Parietal lobe (tissue), 1 donor: Measurements from ENCODE around the gene C19orf25. TPM values are rescaled to one million over a fixed set of nuclear protein-coding genes. Genes with fewer than 3 reads are reported as not detected.

Source experiments
- total RNA-seq: library from RNA; depleted of rRNA; stranded (reverse); fragments of >200 nt; gene quantifications from one replicate; pipeline ENCODE4 v1.2.3, GENCODE V29; 2014

C19orf25 gene
- total RNA-seq = 24.1 TPM

DNA sequence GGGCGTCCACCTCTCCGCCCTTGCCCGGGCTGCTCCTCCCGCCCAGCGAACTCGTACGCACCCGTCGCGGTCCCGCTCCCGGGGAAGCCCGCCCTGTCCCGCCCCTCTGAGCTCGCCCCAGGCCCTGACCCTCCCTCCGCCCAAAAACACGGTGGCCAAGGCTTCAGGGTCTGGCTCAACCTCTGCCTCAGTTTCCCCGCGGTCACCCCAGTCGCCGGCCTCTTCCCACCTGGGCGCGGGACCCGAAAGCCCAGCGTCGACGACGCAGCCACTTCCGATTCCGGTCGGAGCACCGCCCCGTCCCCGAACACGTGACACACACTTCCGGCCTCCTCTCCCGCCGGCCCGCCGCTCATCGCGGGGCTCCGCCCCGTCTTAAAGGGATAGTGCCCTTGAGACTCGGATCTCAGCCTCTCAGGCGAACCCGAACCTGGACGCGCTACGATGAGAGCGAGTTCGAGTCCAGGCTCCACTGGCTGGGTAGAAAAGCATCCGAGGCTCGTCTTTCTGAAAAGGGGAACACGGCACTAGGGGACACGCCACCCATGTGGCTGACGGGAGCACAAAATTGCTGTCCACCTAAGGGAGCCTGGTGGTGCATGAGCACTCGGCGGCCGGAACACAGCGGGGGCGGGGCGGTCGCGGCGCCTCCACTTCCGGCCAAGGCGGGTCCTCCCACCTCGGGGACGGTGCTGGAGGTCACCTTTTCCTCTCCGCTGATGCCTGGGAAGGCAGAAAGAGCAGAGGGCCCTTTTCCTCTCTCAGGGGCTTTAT lies at the start of gene C19orf25:
C19orf25 (minus strand) TSS at position 282 of the 774 bp plus-strand sequence. CDS start 312 bp downstream, outside the sequence.

DNA sequence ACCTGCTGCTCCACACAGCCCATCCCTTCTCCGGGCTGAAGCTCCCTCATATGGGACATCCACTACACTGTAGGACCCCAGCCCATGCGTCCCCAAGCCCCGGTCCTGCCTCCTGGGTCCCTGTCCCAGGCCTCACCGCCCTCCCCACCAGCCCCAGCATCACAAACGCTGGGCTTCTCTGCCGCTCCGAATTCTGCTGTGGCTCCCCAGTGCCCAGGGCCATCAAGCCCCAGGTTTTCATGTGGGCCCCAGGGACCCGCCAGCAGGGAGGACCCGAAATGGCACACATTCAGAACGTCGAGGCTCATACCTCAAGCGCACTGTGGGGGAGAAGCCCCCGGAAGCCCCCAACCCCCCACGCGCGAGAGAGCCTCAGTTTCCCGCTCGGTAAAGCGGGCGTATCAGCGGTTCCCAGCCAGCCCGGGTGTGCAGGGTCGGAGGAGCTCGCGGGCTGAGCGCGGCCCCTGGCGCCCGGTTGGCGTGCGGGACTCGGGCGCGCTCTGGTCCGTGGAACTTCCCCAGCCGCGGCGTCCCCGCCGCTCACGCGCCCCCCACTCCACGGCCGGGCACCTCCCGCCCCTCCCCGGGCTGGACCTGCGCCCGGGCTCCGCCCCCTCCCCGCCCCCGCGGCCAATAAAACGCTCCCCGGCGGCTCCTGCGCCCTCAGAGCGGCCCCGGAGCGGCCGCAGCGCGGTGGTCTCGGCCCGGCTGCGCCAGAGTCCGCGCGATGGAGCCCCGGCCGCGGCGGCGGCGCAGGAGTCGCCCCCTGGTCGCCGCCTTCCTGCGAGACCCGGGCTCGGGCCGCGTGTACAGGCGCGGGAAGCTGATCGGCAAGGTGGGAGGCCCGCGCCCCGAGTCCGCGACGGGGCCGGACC lies 44.6 kb upstream of the C19orf25 start, which contains the start of gene PLK5:
PLK5 (plus strand) TSS at position 666 of the 875 bp plus-strand sequence. CDS start 2,920 bp downstream, outside the sequence.

GRCh38 chr19:1512671-1513498 lies 33.9 kb upstream of the C19orf25 start, which contains the start of gene ADAMTSL5:
Gene ADAMTSL5, minus strand, starts transcription at chr19:1513019. Its CDS starts 2,076 bp downstream, at chr19:1510943.

GRCh38 chr19:1491114-1491848 lies 12.3 kb upstream of the C19orf25 start, which contains the start of gene REEP6:
Gene REEP6, plus strand, starts transcription at chr19:1491181. Its CDS starts 89 bp downstream, at chr19:1491270.

DNA sequence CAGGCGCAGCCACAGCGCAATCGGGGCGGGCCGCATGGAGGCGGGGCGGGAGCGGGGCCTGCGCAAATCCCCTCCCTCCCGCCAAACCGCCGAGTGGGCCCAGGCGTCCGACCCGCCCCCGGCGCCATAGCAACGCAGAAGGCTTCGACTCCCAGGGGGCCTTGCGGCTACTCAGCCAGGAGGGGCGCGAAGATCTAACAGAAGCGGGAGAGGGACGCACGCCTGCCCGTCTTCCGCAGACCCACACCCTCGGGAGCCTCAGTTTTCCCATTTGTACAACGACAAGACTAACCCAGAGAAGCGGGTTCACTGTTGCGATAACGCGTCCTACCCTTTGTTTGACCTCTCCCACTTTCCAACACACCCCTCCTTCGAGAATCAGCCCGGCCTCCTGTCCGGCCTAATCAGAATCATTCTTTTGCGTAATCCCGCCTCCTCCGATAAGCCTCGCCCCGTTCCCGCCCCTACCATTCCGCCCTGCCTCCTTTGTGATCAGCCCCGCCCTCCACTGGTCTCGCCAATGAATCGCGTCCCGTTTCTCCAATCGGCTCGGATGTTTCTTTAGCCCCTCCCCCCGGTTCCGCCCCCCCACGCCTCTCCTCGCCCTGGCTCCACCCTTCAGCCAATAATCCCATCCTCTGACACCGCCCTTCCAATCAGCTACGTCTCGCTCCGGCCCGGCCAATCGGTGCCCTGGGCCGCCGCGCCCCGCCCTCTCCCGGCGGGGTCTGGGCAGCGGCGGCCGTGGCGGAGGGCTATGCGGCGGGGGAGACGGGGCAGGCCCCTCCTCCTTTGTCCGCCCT lies 11.5 kb upstream of the C19orf25 start, which contains the start of gene PCSK4:
PCSK4 (minus strand) TSS at position 40 of the 803 bp plus-strand sequence; CDS start at position 36, 4 bp downstream.

DNA sequence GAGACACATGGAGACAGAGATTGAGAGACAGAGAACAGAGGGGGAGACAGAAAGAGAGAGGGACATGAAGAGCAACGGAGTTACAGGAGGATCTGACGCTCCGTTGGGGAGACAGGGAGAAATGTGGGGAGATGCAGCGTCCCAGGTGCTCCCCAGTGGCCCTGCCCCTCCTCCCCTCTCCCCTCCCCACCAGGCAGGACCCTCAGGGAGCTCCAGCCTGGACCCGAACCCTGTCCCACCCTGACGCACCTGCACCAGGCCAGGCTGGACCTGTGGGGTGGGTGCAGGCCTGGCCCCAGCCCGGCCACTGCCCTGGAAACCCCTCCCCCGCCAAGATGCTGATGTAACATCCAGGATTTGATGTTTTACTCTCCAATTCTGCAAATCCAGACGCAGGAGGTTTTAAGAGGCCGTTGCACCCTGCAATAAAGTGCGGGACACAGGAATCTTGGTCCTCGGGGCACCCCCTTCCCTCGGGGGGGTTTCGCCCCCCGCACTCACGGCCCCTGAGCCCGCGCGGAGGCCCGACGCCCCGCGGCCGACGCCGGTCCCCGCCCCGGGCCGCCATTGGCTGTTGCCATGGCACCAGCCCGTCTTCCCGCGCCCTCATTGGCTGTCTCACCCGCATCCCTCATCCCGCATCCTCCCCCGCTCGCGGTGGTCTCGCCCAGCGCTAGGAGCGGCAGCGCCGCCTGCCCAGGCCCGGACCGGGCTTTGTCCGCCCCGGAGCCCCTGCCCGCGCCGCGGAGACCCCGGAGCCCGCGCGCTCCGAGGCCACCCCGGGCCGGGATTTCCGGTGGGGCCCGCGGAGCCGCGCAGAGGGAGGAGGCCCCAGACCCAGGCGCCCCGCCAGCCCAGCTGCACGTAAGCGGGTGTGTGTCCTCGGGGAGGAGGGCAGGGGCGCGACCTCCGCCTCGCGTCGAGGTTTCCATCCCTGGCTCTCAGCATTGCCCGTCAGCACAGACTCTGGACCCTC lies 29.3 kb downstream of the C19orf25 start, which contains the start of gene APC2:
APC2 (plus strand) TSS at position 655 of the 976 bp plus-strand sequence. CDS start 2,881 bp downstream, outside the sequence.

GRCh38 chr19:1438035-1438932 lies 40.7 kb downstream of the C19orf25 start, which contains the start of gene RPS15:
Gene RPS15, plus strand, starts transcription at chr19:1438396. Its CDS starts 30 bp downstream, at chr19:1438426.

Other genes with a start within 250 kb of the C19orf25 start
- gene CBARP, start 241.2 kb downstream of the C19orf25 start, total RNA-seq = 15.3 TPM
- gene ATP5F1D, start 237.5 kb downstream of the C19orf25 start, total RNA-seq = 15.7 TPM
- 24.4 TPM for gene MIDN, start 230.6 kb downstream of the C19orf25 start, total RNA-seq
- gene CIRBP, start 209.9 kb downstream of the C19orf25 start, total RNA-seq = 380 TPM
- gene FAM174C, start 203.7 kb downstream of the C19orf25 start, total RNA-seq = 8.1 TPM
- 7.5 TPM for gene EFNA2, start 193.3 kb downstream of the C19orf25 start, total RNA-seq
- gene NDUFS7, start 95.3 kb downstream of the C19orf25 start, total RNA-seq = 36.6 TPM
- gene GAMT, start 77.7 kb downstream of the C19orf25 start, total RNA-seq = 15.0 TPM
- gene DAZAP1, start 71.6 kb downstream of the C19orf25 start, total RNA-seq = 40.1 TPM
- 535 TPM for gene RPS15, start 40.8 kb downstream of the C19orf25 start, total RNA-seq
- gene APC2, start 29.1 kb downstream of the C19orf25 start, total RNA-seq = 276 TPM
- gene PCSK4, start 11.1 kb upstream of the C19orf25 start, total RNA-seq = 3.8 TPM
- 2.2 TPM for gene REEP6, start 12.0 kb upstream of the C19orf25 start, total RNA-seq
- not detected for gene ADAMTSL5, start 33.8 kb upstream of the C19orf25 start, total RNA-seq
- gene PLK5, start 44.9 kb upstream of the C19orf25 start, total RNA-seq = 0.31 TPM
- gene MEX3D, start 89.1 kb upstream of the C19orf25 start, total RNA-seq = 44.8 TPM
- 67.6 TPM for gene MBD3, start 113.7 kb upstream of the C19orf25 start, total RNA-seq
- 52.0 TPM for gene UQCR11, start 126.2 kb upstream of the C19orf25 start, total RNA-seq
- gene TCF3, start 173.4 kb upstream of the C19orf25 start, total RNA-seq = 33.8 TPM